ENCODE measurements around the gene PIWIL1.

GRCh38 chr12:130345292-130345691 is 7.6 kb downstream of the PIWIL1 start:
- TF ChIP-seq CTCF (IDR thresholded peaks at IDR 0.05): no peak
- TF ChIP-seq POLR2A (IDR thresholded peaks at IDR 0.05): no peak
